GM18907 (cell line): ENCODE results near the gene CLCN4.

Experiments used
- ATAC-seq: cut with Tn5 transposase; IDR thresholded peaks from one replicate; pipeline ENCODE4 v1.9.1; 2021; ENCODE audit warnings: mild to moderate bottlenecking, moderate library complexity; ENCODE audit not compliant: unreplicated experiment

CLCN4 gene

DNA sequence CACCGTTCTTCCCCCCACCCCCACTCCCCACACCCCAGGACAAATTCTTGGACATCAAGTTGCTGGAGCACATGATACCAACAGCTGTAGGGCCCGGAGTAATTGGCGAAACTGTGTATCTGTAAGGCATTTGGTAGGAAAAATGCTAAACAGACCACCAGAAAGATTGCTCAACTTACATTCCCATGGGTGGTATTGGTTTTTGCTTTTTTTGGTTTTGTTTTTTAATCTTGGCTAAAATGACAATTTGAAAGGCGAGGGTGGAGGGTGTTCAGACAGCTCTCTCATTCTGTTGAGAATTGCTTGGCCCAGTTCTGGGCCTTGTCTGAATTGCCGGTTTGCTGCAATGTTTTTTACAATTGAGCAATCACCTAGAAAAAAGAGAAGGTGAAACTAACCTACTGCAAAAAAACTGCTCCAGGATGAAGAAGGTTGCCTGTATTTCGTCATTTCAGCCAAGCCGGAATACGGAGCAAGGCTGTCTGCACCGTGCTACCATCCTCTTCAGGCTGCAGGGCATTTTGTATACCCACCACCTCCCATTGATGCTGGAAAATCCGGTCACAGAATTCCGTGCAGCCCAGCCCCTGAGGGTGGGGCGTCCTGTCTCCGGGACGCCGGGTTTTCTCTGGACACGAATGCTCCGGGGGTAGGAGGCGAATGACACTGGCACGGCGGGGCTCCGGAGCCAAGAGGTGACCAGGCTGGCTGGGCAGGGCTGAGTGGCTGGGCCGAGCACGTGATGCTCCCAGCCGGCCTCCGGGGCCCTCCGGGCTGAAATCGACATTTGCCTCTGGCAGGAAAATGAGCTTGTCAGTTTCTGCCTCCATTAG, at the start of gene CLCN4:
Gene CLCN4 (plus strand): TSS at position 777 of the 833 bp plus-strand sequence. CDS start 28,058 bp downstream, outside the sequence.
- ATAC-seq = peak; percentile 70

DNA sequence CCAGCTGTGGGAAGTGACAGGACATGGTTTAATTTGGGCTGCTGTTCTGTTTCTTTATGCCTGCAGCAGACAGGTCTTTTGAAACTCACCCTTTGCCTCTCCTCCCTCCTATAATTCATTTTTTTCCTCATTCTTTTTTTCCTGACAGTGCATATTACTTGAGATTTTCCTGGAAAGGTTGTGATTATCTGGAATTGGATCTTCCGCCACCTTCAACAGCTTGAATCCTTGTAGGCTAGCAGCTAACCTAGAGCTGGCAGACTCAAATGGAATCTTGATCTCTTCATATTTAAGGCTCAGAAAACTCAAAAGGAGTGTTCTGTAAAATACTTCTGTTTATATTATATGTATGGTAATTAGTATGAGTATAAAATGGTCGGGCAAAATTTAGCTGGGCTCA, 49.3 kb upstream of the CLCN4 start:
- ATAC-seq = no peak

DNA sequence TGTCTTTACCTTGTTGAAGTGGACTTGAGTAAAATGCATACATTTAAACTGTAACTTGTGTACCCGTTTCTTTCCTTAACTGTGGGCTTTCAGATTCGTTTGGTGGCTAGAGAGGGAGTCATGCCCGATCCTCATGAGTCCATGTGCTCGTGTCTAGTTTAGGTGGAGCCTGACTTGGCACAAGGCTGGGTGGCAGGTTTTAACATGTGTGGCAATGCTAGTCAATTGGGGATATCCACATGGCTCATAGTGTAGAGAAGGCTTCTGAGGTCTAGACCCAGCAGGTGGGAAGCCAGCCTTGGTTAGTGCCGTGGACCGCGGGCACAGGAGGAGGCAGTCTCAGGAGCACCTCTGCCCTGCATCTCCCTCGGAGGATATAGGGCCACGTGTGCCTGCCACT, 48.5 kb upstream of the CLCN4 start:
- ATAC-seq = no peak

DNA sequence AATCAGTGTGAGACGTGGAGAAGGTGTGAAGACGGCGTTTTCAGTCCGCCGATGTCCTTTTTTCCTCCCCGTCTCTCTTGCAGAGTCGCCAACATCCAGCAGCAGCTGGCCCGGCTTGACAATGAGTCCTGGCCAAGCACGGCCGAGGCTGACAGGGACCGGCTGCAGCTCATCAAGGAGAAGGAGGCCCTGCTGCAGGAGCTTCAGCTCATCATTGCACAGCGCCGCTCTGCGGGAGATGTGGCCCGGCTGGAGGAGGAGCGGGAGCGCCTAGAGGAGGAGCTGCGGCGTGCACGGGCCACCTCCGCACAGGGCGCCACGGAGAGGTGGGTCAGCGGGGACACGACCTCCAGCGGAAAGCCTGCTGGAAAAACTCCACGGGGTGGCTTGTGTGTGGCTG, 47.1 kb upstream of the CLCN4 start:
- ATAC-seq = no peak

DNA sequence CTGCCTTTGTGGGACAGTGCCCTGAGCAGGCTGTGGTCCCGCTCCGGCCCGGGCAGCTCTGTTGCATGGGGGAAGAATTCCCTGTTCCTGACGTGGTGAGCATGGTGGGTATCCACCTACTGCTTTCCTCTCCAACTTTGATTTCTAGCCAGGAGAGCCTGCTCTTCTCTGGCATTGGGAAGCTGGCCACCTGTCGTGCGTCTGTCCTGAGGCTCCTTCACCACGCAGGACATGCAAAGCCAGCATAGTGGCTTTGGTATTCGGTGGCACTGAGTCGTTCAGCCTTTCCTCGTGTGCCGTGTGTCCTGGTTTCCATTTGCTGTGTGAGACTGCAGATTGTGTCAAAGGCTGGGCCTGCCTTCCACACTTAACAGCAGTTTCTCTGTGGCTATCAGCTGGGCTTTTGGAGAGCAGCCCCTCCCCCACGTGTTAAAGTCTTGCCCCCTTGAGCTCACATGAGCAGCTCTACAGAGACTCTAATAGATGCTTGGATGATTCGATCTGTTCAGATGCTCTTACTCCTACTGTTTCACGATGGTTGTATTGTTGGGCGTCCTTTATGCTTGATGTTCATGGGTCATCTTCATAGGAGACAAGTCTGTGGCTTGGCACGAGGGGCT, 46.3 kb upstream of the CLCN4 start:
- ATAC-seq = no peak

DNA sequence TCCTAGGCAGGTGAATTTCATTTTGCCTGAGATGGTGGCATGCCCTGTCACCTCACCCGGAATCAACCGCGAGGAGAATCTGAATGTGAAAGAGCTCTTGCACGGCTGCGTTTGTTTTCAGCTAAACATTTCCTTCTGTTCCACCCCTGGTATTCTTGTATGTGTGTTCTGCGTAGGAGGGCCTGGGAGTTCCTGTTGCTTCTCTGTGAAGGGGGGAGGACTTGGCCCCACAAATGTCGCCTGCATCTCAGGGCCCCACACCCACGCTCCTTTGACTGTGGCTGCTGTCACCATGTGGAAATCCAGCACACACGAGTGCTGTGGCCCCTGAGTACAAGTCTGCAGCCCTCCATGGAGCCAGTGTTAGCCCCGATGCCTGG, 45.8 kb upstream of the CLCN4 start:
- ATAC-seq = peak; percentile 34

DNA sequence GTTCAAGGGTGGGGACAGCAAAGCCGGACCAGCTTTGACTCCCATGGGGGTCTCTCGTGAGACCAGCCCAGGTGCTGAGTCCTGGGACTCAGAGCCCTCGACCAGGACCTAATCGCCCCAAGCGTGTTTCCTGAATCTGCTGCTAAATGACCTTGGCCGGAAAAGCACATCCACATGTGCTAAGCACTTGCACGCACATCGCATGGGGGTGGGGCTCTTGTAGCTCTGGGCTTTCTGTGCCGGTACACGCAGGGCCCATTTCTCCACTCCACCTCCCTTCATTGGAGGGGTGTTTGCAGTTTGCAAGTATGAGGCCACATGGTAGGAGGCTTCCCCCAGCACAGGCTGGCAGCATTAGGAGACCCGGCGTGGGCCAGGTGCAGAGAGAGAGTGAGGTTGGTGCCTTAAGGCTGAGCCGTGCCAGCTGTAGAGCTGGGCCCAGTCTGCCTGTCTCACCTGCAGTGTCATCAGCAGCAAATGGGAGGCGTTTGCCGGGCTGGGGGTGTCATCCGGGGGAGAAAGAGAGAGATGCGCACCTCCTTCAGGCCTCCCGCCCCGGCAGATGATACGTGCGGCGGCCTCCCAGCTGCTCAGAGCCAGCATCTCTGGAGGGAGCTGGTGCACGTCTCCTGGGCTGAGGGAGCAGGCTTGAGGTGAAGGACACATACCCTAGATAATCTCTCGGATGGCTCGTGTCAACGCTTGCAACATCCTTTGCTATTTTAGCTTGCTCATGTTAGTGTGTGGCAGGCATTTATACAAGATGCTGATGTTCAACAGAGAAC, 45.2 kb upstream of the CLCN4 start:
- ATAC-seq = peak; percentile 52

DNA sequence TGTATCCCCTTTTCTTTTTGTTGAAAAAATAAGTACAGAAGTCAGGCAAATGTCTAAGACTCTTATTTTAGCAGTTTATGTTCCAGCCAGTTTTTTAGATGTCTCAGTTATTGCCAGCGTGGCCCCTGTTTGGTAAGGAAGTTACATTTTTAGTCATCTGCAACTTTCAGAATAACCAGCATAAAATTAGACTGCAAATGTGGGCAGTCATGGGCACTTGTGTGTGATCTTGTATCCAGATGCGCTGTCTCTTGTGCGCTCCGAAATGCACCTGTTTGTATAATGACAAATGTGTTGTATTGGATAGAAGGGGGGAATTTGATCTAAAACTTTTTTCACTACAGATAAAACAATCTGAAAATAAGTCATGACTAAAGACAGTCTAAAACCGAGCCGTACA, 44.3 kb upstream of the CLCN4 start:
- no peak for ATAC-seq

DNA sequence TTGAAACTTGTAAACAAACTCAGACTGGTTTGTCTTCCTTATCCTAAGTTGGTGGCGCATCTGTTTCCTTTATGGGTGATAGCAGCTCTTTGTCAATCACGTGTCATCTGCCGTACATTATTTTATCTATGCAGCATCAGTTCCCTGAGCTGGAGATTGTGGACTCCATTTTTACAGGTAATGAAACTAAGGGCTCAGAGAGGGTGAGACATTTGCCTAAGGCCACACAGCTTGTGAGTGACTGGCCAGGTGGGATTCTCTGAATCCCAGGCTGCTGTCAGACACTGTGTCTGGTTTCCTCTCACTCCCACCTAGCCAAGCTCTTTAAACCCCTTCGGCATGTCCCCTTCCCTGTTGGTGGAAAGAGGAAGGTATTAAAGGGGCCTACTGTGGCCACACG, 41.7 kb upstream of the CLCN4 start:
- ATAC-seq = no peak

DNA sequence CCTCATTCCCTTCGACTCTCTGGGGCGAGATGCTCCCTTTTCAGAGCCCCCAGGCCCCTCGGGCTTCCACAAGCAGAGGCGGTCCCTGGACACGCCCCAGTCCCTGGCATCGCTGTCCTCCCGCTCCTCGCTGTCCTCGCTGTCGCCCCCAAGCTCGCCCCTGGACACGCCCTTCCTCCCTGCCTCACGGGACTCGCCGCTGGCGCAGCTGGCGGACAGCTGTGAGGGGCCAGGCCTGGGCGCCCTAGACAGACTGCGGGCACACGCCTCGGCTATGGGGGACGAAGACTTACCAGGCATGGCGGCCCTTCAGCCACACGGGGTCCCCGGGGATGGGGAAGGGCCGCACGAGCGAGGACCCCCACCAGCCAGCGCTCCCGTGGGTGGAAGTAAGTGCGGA, 39.5 kb upstream of the CLCN4 start:
- ATAC-seq = no peak

DNA sequence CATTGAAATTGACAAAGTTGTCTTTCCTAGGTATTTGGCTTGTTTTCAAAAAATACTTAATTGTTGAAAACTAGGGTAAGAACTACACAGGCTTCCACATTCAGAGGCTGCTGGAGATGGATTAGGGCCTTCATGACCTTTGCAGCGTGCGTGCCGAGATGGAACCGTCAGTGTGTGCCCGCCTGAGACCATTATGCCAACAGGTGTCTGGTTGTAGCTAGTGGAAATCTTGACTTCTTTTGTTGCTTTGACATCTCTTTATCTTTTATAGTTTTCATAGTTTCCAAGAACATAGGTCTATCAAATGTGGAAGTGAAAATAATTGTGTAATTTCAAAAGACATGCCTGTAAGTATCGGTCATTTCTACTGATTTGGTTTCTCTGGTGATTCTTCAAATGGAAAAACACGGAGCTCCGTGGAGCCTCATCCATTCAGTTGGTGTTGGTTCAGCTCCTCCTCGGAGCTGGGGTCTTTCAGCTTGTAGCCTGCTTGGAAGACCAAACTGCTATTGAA, 38.9 kb upstream of the CLCN4 start:
- ATAC-seq = no peak

DNA sequence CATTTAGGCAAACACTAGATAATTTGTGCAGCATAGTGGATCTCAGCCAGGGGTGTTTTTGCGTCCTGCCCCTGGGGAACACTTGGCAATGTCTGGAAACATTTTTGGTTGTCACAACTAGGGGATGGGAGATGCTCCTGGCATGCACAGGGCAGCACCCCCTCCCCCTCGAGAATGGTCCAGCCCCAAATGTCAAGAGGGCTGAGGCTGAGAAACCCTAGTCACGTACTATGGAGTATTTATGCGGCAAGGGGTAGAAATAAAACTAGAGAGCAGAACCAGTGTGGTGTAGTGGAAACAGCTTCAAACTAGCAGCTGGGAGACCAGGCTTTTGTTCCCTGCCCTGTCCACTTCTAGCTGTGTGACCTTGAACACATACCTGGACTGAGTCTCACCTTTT, 38.2 kb upstream of the CLCN4 start:
- ATAC-seq = no peak

DNA sequence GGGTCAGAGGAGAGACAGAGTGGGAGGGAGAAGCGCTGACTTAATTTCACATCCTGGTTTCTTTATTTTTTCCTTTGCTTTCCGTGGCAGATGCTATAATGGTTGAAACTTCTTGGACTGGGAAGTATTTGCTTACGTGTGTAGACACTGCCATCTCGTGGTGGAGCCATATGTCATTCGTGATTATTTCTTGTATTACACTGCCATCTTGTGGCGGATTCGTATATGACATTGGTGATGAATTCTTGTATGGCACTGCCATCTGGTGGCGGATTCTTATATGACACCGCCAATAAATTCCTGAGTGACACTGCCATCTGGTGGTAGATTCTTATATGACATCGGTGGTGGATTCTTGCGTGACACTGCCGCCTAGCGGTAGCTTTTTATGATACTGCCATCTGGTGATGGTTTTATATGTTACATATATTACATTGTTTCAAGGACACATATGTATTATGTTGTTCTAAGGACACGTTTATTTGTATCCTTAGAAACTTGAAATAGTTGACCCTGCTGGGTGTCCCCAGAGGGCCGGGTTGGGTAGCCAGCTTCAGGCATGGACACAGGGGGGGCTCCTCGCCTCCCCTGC, 37.3 kb upstream of the CLCN4 start:
- peak; percentile 63 for ATAC-seq

DNA sequence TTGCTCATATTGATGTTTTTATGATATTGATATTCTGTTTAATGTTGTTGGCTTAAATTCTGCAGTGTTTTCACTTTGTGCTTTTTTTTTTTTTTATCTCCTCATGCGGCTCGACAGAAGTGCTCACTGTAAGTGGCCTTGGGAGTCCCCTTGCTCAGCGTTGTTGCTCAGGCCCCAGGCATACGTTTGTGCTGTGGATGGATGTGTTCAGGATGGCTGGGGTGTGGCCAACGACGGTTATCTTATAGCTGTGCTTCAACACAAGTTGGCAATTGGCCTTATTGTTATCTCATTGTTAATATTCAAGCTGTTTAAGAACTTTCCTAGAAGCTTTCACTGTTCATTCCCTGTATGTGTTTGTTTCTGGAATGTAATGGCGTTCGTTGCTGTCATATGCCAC, 36.4 kb upstream of the CLCN4 start:
- no peak for ATAC-seq

DNA sequence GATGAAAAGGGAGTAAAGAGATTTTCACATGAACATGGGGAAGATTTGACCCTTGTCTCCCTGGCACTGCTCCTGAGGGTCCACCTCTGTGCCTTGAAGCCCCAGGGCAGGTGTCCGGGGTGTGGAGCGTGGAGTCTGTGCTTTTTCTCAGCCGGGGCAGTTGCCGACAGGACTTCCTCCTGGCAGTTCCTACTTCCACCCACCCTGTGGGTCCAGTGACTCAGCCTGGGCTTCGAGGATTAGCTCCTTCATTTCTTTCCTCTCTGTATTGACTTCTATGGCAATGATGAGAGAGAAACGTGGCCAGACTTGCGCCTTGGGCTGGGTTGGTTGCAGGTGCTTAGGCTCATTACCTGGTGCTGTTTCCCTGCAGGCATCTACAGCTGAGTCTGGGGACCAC, 35.9 kb upstream of the CLCN4 start:
- ATAC-seq = no peak

DNA sequence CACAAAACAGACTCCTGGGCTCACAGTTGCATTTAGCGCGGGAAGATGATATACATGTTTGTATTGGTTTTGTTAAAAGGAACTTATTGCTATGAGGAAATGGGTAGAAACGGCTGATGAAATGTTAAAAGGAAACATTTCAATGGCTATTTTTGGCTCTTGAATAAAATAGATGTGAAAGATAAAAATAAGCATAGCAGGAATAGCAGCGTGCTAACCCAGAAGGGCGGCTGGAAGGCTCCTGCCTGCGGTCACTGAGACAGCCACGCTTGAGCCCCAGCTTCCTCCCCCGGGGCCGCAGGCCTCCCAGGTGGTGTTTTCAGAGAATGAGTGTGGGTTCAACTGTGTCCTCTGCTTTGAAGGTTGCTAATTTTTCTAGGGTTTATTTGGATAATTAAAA, 35.0 kb upstream of the CLCN4 start:
- ATAC-seq = peak; percentile 71

DNA sequence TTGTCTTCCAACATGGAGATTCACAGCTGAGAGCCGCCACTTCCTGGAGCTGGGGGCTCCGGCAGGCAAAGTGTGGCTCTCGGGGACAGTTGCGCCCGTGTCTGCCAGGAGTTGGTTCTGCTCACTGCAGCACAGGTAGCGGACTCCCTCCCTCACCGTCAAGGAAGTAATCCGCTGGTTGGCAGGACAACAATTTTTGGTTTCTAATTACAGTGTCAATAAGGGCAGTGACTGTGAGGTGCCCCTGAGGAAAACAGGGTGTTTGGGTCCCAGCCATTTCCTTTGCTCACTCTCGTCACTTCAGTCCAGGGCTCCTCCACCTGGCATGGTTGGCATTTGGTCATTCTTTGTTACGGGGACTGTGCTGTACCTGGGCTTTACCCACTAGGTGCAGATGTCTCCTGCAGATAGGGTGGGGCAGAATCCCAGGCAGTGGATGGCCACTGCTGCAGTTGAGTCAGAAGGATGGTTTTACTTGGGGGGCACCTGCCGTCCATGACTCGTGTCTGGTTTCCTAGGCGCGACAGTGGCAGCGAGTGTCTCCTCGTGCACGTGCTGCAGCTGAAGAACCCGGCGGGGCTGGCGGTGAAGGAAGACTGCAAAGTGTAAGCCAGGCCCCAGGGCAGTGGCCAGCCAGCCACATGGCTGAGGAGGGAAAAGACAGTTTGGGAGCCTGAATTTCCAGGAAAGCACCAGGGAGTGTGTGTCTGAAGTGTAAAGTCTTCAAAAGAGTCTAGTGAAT, 32.1 kb upstream of the CLCN4 start:
- ATAC-seq = no peak

DNA sequence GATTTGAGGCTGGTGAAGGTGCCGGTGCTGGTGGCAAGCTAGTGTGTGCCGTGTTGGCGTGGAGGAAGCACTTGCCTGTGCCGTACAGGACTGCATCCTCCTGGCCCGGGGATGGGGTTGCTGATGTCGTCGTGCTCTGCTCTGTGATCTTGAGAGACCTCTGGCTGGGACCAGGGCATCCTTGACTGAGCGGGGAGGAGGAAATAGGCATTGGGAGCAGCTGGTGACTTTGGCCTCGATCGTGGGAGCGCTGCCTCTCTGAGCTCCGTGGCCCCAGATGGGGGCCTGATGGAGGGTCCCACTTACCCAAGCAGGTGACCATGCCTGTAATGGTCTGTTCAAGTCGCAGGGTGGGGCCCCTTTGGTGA, 31.5 kb upstream of the CLCN4 start:
- ATAC-seq = no peak

DNA sequence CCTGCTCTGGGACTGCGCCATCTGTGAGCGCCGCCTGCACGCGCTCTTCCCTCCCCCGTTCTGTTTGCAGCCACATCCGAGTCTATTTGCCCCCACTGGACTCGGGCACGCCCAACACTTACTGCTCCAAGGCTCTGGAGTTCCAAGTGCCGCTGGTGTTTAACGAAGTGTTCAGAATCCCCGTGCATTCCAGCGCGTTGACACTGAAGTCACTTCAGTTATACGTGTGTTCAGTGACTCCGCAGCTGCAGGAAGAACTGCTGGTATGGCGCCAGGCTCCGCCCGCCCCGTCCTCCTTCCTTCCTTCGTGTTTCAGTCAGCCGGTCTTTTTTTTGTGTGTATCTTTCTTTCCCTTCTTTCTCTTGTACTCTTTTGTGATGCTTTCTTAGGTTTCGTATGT, 30.7 kb upstream of the CLCN4 start:
- no peak for ATAC-seq

DNA sequence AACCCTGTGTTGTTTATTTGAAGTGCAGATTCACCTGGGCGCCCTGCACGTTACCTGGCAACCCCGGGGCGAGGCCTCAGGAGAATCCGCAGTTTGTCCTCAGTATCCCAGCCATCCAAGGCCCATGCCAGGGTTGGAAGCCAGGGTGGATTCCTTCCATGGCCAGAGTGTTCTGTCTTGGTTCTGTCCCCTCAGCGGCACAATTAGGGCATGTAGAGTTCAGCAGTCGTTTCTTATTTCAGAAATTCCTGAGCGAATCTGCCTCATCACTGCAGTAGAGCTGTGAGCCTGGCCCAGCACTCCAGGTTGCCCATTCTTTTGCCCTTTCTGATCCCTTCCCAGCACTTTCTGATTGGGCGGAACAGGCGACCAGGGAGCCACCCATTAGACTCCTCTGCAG, 29.9 kb upstream of the CLCN4 start:
- ATAC-seq = no peak

DNA sequence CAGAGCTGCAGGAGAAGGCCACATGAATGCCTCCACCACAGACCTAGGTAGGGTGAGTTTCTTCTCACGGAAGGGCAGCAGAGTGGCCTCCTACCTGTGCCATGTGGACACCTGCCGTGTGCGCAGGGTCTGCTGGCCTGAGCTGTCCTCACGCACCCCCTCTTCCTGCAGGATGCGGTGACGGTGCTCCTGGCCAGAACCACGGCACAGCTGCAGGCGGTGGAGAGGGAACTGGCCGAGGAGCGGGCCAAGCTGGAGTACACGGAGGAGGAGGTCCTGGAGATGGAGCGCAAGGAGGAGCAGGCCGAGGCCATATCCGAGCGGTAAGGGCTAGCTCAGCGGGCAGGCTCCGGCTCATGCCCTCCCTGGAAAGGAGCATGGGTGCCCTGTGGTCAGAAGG, 28.4 kb upstream of the CLCN4 start:
- no peak for ATAC-seq
